ENCODE measurements around the gene DDX4.
A peak's percentile ranks its signal among the peaks of the same experiment; 100 is the strongest.

Gene DDX4

DNA sequence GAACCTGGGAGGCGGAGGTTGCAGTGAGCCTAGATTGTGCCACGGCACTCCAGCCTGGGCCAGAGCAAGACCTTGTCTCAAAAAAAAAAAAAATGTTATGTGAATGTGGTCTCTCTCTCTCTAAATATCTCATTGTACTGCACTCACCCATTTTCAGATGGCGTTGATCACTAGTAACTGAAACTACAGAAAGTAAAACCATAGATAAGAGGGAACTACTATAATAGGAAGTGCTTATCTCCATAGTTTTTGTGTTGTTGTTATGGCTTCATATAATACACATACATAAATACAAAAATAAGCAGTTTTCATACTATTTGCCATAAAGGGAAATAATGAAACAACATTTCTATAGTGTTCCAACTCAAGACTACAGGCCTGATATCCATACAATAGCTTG is 122.4 kb downstream of the DDX4 start:
- TF ChIP-seq, protein P1, sequence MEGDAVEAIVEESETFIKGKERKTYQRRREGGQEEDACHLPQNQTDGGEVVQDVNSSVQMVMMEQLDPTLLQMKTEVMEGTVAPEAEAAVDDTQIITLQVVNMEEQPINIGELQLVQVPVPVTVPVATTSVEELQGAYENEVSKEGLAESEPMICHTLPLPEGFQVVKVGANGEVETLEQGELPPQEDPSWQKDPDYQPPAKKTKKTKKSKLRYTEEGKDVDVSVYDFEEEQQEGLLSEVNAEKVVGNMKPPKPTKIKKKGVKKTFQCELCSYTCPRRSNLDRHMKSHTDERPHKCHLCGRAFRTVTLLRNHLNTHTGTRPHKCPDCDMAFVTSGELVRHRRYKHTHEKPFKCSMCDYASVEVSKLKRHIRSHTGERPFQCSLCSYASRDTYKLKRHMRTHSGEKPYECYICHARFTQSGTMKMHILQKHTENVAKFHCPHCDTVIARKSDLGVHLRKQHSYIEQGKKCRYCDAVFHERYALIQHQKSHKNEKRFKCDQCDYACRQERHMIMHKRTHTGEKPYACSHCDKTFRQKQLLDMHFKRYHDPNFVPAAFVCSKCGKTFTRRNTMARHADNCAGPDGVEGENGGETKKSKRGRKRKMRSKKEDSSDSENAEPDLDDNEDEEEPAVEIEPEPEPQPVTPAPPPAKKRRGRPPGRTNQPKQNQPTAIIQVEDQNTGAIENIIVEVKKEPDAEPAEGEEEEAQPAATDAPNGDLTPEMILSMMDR (IDR thresholded peaks at IDR 0.05; ENCODE audit: low read depth, low read length) = no peak
- DNase-seq (ENCODE audit: low read depth in 2 of 2) = no peak
- no peak overlapping the region for H3K4me3 ChIP-seq (replicated peaks in 1 of 2; ENCODE audit: low read depth in 2 of 2, low read length in 2 of 2)

DNA sequence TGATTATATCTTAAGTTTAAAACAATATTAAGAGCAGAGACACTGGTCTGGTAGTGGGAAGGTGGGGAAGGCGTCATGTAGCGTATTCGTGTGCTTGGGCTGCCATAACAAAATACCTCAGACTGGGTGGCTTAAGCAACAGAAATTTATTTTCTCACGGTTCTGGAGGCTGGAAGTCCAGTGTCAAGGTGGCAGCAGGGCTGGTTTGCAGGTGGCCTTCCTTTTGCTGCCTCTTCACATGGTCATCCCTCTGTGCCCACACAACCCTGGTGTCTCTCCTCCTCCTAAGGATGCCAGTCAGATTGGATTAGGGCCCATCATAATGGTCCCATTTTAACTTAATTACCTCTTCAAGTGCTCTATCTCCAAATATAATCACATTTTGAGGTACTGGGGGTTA is 122.8 kb downstream of the DDX4 start:
- DNase-seq (ENCODE audit: low read depth in 2 of 2) = no peak
- no peak overlapping the region for H3K4me3 ChIP-seq (replicated peaks in 1 of 2; ENCODE audit: low read depth in 2 of 2, low read length in 2 of 2)
- TF ChIP-seq, protein P1 (IDR thresholded peaks at IDR 0.05; ENCODE audit: low read depth, low read length) = no peak

DNA sequence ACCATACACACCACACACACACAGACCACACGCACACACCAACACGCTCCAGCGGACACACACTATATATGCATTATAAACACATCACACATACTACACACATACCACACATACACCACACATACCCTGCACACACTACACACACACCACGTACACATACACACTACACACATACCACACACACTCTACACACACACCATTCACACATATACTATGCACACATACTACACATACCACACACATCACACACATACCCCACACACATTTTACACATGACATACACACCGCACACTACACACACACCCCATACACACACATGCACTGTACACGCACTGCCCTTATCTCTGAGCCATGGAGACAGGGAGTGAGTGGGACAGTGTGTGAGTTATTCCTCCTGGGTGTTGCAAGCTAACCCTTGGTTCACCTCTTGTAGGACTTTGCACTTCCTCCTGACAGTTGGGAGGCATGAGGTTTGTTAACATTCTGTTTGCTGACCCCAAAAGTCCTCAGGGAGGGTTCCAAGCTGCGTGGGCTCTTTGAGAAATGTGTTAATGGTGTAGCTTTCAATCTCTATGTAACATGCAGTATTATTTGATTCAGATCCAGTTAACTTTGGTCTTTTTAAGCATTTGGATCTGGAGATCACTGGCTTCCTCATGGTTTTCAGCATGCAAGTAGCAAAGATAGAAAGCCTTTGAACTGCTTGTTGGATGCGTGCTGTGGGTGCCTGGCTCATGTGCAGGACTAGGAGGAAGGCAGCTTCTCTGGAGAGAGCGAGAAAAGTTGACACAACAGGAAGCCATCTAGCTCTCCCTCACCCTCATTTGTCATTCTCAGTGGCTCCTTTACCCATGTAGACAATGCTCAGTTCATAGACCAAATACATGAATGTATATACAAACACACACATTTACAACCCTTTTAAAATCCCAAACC is 127.0 kb downstream of the DDX4 start:
- TF ChIP-seq, protein P1 (IDR thresholded peaks at IDR 0.05; ENCODE audit: low read depth, low read length) = no peak
- H3K4me3 ChIP-seq (replicated peaks in 1 of 2; ENCODE audit: low read depth in 2 of 2, low read length in 2 of 2) = no peak overlapping the region
- peak; percentile 52 to 64 for DNase-seq (ENCODE audit: low read depth in 2 of 2)

DNA sequence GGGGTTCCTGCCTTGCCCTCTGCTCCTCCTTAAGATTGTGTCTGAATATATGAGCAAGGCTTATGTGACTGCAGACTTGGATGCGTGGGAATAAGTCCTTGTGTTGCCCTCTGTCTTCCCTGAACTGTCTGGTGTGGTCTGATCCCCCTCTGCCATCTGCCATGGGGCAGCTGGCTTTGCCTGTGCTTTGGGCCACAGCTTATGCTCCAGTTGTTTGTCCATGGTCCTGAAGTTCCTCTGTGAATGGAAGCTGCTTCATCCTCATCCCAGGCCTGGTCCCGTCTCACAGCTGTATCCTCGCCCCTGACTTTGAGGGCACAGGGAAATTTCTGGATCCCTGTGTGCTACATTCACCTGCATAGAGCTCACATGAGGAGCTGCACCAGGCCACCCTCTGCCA is 128.0 kb downstream of the DDX4 start:
- H3K4me3 ChIP-seq (replicated peaks in 1 of 2; ENCODE audit: low read depth in 2 of 2, low read length in 2 of 2) = no peak overlapping the region
- peak; percentile 35 to 50 for DNase-seq (ENCODE audit: low read depth in 2 of 2)
- TF ChIP-seq, protein P1 (IDR thresholded peaks at IDR 0.05; ENCODE audit: low read depth, low read length) = no peak

DNA sequence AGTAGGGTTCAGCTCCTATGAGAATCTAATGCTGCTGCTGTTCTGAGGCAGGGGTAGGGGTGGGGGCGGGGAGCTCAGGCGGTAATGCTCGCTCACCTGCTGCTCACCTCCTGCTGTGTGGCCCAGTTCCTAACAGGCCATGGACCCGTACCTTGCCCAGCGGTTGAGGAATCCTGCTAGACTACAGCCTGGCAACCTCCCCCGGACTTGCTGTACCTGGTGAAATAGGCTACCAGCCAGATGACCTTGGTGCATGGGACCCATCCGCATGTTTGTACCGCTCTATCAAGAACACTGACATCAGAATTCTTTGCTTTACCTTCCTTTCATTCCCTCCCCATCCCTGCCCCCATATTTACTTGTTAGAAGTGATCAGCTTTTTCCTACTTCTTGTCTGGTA is 128.6 kb downstream of the DDX4 start:
- TF ChIP-seq, protein P1 (IDR thresholded peaks at IDR 0.05; ENCODE audit: low read depth, low read length) = no peak
- no peak overlapping the region for H3K4me3 ChIP-seq (replicated peaks in 1 of 2; ENCODE audit: low read depth in 2 of 2, low read length in 2 of 2)

More for the DNA sequence above, 128.6 kb downstream of the DDX4 start:
- DNase-seq (ENCODE audit: low read depth in 2 of 2) = no peak

Measured in cardiac fibroblast (primary cell).